Jurkat, Clone E6-1 (cell line): Measurements from ENCODE around the gene SYP.

Experiments
- DNase-seq: peaks from one replicate; pipeline ENCODE4 v3.0.0-alpha.2; 2011; ENCODE audit warnings: low read depth, low spot score
- H3K4me3 ChIP-seq: 2 replicates; pipeline ENCODE4 v1.5.1; 2011; ENCODE audit warnings: mild to moderate bottlenecking, low read length, control low read depth, moderate library complexity

SYP gene

DNA sequence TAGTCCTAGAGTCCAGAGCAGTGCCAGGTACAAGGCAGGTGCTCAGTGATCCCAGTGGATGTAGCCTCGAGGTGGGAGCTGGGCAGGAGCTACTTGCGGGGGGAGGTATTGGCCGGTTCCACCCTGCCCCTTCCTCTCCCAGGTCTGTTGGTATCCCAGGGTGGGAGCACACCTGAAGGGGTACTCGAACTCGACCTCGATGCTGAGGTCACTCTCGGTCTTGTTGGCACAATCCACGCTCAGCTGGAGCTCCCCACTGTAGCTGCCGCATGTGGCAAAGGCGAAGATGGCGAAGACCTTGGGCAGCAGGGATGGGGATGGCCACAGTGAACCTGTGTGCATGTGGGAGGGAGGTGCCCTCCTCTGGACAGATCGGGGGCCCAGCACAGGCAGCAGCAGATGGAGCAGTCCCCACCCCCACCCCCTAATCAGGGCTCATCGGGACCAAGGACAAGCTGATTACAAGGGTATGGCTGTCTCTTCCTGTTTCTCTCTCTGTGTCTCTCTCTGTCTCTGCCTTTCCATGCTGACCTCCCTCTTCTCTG is 2.4 kb downstream of the SYP start:
- H3K4me3 ChIP-seq, result no peak overlapping the region
- DNase-seq, result no peak

DNA sequence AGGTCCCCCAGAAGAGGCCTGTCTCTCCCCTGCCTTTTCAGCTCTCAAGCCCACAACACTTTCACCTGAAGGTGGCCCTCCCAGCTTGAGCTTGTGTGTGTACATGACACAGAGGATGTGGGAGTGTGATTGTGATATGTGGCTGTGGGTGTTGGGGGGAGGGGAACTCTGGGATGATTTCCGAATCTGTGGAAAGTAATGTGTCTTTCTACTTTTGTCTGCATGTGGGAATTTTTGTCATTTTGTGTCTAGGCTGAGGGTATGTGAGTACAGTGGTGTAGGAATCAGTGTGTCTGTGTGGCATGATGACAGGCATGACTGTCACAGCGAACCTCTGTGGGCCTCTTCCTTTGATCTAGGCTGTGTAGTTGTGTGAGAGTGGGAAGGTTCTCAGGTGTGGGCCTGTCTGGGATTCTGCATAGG is 6.4 kb downstream of the SYP start:
- H3K4me3 ChIP-seq, result no peak overlapping the region
- no peak for DNase-seq

DNA sequence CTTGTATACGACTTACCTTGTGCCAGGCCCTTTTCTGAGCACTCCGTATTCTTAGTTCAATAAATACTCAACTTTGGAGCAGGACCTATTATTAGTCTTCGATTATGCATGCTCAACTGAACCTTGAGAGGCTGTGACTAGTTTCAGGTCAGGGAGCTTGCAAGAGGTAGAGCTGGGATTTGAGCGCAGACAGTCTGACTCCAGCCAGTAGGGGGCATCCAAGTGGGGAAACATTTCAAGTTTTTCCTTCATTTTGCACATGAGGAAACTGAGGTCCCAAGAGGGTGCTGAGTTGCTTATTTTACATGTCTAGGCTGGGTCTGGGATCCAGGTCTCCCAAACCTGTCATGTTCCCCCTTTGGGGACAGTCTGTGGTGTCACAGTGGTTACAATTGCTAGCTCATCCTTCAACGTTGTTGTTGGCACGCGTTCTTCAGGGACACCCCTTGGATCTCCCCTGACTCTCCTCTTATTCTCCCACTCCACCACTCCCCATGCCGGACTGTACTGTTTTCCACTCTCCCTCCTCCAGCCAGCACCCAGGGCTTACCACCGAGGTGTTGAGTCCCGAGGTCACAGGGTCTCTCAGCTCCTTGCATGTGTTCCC is 7.2 kb downstream of the SYP start:
- peak; percentile 42 for DNase-seq
- H3K4me3 ChIP-seq, result no peak overlapping the region

DNA sequence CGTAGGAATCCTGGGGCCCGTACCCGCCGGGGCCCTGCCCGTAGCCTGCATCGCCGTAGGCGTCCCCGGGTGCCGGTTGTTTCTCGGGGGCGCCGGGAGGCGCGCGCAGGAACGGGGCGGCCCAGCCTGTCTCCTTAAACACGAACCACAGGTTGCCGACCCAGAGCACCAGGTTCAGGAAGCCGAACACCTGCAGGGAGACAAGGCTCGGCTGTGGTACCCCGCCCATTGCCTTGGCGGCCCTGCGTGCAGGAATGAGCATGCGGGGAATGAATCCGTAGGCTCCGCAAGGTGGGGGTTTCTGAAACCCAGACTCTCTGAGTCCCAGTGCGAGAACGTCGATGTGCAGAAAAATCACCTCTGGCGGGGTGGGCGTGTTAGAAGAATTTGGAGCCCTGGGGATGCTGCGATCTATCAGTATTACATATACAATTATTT is 8.4 kb downstream of the SYP start:
- peak overlapping the region; percentile 68 for H3K4me3 ChIP-seq
- DNase-seq, result no peak

DNA sequence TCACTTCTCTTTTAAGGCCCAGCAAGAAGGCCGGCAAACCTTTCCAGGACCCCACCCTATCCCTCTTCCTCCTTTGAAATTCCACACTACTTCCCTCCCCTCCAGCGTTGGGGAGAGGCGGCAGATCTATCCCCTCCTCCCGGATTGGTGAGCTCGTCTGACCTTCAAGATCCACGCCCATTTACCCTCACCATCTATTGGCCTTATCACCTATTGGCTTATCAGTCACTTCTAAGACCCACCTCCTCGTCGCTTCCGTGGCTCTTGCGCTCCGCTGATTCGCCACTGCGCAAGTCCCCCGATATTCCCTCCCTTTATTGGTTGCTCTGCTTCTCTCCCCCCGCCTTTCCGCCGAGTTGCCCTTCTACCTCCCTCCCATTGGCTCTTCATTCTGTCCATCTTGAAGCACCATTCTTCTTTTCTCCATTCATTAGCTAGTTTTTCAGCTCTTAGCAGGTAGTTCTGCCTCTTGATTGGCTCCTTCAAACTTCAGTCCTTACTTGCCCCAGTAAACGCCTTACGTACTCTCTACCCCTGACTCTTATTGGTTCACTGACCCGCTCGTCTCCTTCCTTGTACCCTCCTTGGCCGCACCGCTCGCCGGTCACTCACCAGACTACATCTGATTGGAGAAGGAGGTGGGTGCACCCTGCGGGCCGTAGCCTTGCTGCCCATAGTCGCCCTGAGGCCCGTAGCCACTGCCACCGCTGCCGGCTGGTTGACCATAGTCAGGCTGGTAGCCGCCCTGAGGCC is 9.0 kb downstream of the SYP start:
- peak; percentile 99 for DNase-seq
- H3K4me3 ChIP-seq, result peak overlapping the region; percentile 68

DNA sequence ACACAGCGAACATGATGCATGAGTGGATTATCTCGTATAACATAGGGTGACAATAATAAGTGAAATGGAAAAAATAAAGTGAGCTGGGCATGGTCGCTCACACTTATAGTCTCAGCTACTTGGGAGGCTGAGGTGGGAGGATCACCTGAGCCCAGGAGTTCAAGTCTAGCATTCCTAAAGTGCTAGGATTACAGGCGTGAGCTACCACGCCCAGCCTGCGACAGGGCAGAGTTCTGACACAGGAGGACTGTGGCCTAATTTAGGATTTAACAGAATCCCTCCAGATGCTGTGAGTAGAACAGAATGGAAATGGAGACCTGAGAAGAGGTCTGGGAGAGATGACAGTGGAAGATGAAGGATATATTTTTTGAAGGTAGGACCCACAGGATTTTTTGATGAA is 10.4 kb downstream of the SYP start:
- H3K4me3 ChIP-seq, result no peak overlapping the region; the same call in 1 of the 2 replicates

DNA sequence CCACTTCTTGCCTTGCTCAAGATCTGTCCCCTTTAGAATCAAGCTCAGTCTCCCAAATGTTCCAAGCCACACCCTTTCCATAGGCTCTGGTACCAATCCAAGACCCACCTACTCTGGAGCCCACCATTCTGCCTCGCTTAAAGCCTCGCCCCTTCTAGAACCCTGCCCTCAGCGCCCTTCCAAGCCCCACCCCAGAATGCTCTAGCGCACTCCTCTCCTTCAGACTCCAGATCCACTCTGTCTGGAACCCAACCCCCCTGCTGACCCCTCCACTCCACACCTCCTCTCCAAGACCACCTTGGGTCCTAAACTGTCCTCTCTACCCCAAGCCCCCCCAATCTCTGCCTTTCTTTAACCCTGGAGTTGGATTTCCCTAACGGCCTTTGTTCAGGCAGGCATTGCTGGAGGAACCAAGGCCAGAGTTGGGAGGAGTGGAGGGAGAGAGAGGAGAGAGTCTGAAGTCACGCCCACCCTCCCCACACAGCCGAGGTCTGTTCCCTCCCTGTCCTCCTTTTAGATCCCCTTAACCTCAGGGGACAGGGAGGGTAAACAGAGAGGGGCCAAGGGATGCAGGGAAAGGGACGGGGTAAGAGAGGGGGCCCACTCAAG is 11.4 kb downstream of the SYP start:
- no peak overlapping the region for H3K4me3 ChIP-seq
- no peak for DNase-seq

More for the DNA sequence above, 10.4 kb downstream of the SYP start:
- no peak for DNase-seq

DNA sequence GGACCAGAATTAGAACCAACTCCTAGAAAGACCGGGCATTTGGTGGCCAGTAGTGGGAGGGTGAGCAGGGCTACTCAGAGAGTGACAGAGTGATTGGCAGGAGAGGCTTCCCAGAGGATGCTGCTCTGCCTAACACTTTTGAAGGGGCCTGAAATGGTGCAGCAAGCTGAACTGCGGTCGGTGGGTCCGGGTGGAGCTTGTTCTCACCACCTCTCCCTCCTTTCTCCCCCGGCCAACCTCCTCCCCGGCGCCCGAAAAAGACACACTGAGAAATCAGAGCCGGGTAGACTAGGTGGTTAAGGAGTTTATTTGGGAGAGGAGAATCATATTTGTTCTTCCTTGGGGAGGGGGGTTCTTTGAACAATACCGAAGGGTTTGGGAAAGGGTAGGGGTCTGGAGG is 12.5 kb downstream of the SYP start:
- DNase-seq, result no peak

DNA sequence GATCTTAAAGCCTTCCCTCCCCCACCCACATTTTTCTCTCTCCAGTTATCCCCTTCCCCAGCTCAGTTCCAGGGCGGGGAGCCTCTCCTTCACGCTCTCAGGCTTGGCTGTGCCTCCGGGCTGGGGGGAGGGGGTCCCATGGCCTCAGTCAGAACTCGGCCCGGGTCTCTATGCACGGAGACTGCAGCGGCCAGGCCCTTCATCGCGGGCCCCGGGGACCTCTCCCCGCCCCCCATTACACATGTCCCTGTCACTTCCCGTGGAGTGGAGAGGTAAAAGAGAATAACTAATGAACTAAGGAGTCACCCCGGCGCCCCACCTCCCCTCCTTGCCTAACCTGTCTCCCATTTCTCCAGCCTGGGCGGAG is 13.0 kb downstream of the SYP start:
- no peak overlapping the region for H3K4me3 ChIP-seq
- DNase-seq, result no peak

More for the DNA sequence above, 12.5 kb downstream of the SYP start:
- H3K4me3 ChIP-seq, result no peak overlapping the region

DNA sequence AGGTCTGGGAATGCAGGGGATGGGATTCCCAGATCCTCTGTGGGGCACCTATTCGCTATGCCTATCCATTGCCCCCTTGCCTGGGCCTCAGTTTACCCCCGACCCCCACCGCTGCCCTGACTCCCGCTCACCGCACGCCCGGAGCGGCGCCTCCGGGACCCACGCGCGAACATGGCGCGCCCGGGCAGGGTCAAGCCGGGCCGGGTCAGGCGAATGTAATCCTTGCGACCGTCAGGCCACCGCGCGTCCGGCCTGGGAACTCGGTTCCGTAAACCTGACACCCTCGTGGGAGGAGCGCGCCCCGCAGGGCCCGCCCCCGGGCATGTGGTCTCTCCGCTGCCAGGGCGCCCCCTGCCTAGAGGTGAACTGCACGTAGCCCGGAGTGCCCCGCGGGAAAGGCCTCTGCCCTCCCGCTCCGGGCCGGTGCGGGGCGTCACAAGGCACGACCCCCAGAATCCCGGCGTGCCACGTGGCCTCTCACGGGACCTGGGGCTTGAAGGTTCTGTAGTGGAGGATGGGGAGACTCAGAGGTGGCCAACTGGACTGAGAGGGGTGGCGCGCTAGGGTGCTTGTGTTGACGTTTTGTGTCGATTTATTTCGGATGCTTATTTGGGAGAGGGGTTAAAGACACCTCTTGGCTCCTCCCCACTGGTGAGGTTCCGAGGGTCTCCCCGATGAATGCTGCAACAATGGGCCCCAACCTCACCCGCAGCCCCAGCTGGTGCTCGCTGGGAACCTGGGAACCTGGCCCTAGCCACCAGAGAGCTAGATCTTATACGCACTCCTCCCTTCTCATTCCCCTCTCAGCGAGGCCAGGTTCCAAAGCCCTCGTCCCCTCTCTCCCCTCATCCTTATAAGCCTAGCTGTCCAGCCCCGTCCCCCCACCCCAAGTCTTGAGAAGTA is 13.6 kb downstream of the SYP start, which contains the start of gene PRICKLE3:
Gene PRICKLE3 (minus strand): TSS at position 249 of the 903 bp plus-strand sequence. CDS start 76 bp downstream, at position 173.
- H3K4me3 ChIP-seq, result peak within 1 kb of the TSS; percentile 69

DNA sequence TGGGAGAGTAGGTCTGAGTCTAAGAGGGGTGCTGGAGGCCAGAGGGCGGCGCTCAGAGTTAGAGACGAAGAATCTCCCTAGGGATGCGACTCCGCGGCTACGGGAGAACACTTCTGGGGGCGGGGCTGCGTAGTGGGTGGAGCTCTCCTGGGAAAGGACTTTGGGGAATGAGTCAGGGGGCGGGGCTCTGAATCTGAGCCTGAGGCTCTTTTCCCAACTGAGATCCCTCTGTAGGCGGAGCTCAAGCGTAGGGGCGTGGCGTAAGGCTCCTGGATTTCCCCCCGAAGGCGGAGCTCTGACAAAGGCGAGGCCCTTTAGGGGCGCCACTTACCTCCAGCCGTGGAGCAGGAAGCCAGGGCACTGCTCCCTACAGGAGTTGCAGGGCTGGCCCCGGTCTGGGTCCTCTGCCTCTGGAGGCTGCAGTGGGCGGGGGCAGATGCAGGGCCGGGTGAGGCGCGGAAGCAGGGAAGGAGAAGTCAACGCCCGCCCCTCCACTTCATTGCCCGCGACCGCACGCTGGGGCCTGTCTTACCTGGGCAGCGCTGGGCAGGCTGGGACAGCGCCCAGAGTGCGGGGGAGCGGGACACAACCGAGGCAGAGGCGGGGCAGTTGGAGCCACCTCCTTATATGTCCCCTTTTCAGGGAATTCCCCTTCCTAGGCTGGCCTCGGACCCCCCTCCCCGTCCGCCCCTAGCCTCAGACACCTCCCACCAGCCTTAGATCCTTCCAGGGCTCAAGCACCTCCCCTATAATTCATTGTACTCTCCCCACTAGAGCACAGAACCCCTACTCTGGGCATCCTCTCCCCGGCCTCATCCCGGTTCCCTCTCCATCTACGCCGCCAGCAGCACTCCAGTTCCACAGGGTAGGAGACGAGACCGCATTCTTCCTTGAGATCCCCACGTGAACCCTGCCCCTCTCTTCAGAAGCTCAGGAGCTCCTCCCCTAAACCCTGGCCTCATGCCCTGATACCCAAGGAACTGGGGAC is 15.4 kb downstream of the SYP start:
- no peak for DNase-seq
- H3K4me3 ChIP-seq, result no peak overlapping the region

More for the DNA sequence above, 13.6 kb downstream of the SYP start, which contains the start of gene PRICKLE3:
- peak; percentile 55 for DNase-seq

DNA sequence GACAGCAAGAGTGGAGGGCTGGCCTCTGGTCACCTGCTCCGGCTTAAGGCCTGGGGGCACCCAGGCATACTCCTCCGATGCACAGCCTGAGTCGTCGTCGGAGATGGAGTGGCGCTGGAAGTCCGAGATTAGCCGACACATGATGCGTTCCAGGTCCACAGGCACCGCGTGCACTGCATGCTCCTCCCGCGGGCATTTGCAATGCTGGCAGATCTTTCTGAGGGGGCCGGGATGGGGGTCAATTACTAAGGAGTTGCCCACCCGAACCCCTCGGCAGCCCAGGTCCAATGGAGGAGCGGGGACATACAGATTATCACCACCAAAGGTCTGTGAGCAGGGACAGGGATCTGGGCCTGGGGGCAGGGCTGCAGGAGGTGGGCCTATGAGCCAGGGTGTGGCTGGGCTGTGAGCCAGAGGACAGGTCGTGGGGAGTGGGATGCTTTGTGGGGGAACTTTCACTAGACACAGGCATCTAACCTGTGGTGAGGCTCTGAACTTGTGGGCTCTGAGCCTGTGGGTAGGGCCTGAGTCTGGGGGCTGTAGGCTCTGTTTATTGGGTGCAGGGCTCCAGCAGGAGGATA is 16.2 kb downstream of the SYP start:
- no peak overlapping the region for H3K4me3 ChIP-seq

DNA sequence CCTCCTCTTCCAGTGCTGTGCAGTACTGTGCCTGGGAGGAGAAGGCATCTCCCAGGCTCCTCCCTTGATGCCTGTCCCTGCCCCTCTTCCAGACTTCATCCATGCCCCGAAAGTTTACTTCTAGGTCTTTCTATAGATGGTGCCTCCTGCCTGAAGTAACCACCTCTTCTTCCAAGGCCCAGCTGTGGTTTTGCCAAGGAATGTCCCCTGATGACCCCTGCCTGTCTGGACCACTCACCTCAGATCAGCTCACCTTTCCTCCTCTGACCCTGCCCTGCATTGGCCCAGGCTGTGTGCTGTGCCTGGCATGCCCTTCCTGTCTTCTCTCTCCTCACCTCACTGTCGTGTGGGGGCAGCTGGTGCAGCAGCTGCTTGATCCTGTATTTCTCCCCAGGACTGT is 20.6 kb downstream of the SYP start:
- DNase-seq, result no peak
- no peak overlapping the region for H3K4me3 ChIP-seq

More for the DNA sequence above, 16.2 kb downstream of the SYP start:
- DNase-seq, result no peak

DNA sequence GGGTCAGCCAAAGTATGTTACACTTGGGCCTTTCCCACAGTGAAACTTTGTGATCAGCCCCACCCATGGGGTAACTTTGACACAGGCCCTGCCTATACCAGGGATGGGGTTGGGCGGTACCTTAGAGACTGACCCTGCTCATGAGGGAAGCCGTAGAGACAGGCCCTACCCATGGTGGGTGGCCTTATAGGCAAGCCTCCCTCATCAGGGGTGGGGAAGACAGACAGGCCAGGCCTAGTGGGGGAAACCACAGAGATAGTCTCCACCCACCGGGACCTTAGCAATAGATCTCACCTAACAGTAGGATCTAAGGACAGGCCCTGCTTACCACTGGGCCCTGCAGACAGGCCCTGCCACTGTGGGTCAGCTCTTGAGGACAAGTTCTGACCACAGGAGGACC is 21.5 kb downstream of the SYP start:
- no peak overlapping the region for H3K4me3 ChIP-seq
- no peak for DNase-seq

DNA sequence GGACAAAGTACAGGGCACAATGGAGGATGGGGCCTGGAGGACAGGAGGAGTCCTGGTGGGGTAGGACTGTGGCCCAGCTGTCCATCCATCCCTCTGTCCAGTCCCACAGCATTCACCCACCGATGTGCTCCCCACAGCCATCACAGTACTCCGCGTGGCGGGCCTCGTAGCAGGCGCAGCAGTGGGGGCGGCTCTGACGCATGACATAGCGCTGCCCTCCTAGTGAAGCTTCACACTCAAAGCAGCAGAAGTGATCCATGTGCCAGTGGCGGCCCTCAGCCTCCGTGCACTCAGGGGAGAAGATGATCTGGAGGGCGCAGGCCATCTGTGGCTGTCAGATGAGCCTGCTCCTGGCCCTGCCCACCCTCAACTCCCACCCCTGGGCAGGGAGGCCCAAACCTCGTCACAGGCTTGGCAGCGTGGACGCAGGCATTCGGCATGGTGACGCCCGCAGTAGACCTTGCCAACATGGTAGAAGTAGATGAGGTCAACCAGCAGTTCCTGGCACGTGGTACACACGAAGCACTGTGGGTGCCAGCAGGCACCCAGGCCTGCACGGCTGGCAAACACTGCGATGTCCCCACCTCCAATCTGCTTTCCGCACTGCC is 22.0 kb downstream of the SYP start:
- DNase-seq, result no peak
- no peak overlapping the region for H3K4me3 ChIP-seq

DNA sequence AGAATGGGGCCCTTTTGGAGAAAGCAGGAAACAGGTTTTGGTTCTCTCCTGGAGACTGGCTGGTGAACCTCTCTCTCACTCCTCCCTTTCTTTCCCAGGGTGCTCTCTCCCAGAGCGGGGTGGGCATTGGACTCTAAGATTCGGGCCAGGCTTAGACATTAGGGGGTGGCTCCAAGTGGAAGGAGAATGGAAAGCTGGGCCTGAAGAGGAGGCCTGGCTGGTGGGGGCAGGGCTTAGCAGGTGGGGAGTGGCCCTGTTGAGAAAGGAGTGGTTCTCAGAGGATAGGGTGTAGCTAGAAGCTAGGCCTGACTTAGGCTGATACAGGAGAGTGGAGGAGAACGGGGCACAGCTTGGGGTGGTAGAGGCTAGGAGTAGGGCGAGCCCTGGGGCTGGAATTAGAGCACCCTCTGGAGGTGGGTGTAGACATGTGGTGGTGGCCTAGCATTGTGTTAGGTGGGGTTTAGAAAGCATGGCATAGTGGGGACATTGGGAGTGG is 22.6 kb downstream of the SYP start:
- no peak for DNase-seq
- H3K4me3 ChIP-seq, result no peak overlapping the region
